K562 (cell line): ENCODE results near the gene MATN4. TPM values are rescaled to one million over a fixed set of nuclear protein-coding genes. Genes with fewer than 3 reads are reported as not detected.

Experiments used
- CAMTA2 ChIP-seq: fragments of 250-450 bp; sonication (Bioruptor Pico); conservative IDR thresholded peaks from 2 replicates; pipeline ENCODE4 v1.5.1; 2022
- CBX1 ChIP-seq: sonication (generic); IDR thresholded peaks from 2 replicates; pipeline ENCODE4 v1.6.1; 2016; ENCODE audit warnings: antibody characterized with exemption, low read depth, mild to moderate bottlenecking
- ETS1 ChIP-seq: conservative IDR thresholded peaks from 2 replicates; pipeline ENCODE4 v1.6.1; 2011; ENCODE audit warnings: low read depth, mild to moderate bottlenecking, low read length; ENCODE audit not compliant: control insufficient read depth
- EWSR1 ChIP-seq: fragments of 450-650 bp; IDR thresholded peaks from 2 replicates; pipeline ENCODE4 v1.6.1; 2018; ENCODE audit warnings: borderline replicate concordance, mild to moderate bottlenecking, low read depth, moderate library complexity; ENCODE audit not compliant: partially characterized antibody
- FOXP1 ChIP-seq: sonication (generic); formaldehyde crosslinking; IDR thresholded peaks from 2 replicates; pipeline ENCODE4 v1.8.0; 2022; ENCODE audit warnings: mild to moderate bottlenecking, missing genetic modification reagents
- GTF2E2 ChIP-seq: fragments of 200-800 bp; sonication (Bioruptor generic); IDR thresholded peaks from 2 replicates; pipeline ENCODE4 v1.6.1; 2016; ENCODE audit warnings: missing genetic modification characterization, missing compliant biosample characterization
- HLTF ChIP-seq: fragments of 450-650 bp; IDR thresholded peaks from 2 replicates; pipeline ENCODE4 v1.6.1; 2016
- HMG20A ChIP-seq: fragments of 450-650 bp; formaldehyde crosslinking; conservative IDR thresholded peaks from 2 replicates; pipeline ENCODE4 v1.4.0; 2020; ENCODE audit warnings: mild to moderate bottlenecking, mixed read lengths
- HMGXB4 ChIP-seq: sonication (generic); formaldehyde crosslinking; IDR thresholded peaks from 2 replicates; pipeline ENCODE4 v1.8.1; 2023; ENCODE audit warnings: mild to moderate bottlenecking, missing genetic modification reagents
- IRF1 ChIP-seq: sonication (generic); formaldehyde crosslinking; IDR thresholded peaks from 2 replicates; pipeline ENCODE4 v1.8.0; 2022; ENCODE audit warnings: missing genetic modification reagents, mild to moderate bottlenecking, borderline replicate concordance
- MECOM ChIP-seq: fragments of 250-450 bp; sonication (Bioruptor Pico); IDR thresholded peaks from 2 replicates; pipeline ENCODE4 v1.8.0; 2022; ENCODE audit warnings: inconsistent platforms
- PCBP2 ChIP-seq: fragments of 200-400 bp; formaldehyde crosslinking; IDR thresholded peaks from 2 replicates; pipeline ENCODE4 v1.6.1; 2018; ENCODE audit warnings: low read length, low read depth, mild to moderate bottlenecking, moderate library complexity; ENCODE audit not compliant: poor library complexity, severe bottlenecking
- PHF21A ChIP-seq: fragments of 450-650 bp; IDR thresholded peaks from 2 replicates; pipeline ENCODE4 v1.6.1; 2017; ENCODE audit warnings: low read depth, borderline replicate concordance
- RBM15 ChIP-seq: fragments of 200-400 bp; formaldehyde crosslinking; IDR thresholded peaks from 2 replicates; pipeline ENCODE4 v1.6.1; 2018; ENCODE audit warnings: mild to moderate bottlenecking, low read length, moderate library complexity; ENCODE audit not compliant: insufficient read depth
- SIN3A ChIP-seq, 2 experiments: fragments of 150-350 bp in 1 of 2; IDR thresholded peaks; 2 replicates each; pipeline ENCODE4 v1.6.1; 2011 to 2016; ENCODE audit warnings: borderline replicate concordance in 2 of 2, low read depth in 2 of 2, low read length in 2 of 2, mild to moderate bottlenecking in 2 of 2, moderate library complexity in 2 of 2; ENCODE audit not compliant: control insufficient read depth in 1 of 2
- SOX6 ChIP-seq: fragments of 450-650 bp; IDR thresholded peaks from 2 replicates; pipeline ENCODE4 v1.6.1; 2014; ENCODE audit warnings: mild to moderate bottlenecking
- STAT5B ChIP-seq: fragments of 250-450 bp; sonication (Bioruptor Pico); IDR thresholded peaks from 2 replicates; pipeline ENCODE4 v1.8.0; 2021; ENCODE audit warnings: mild to moderate bottlenecking, inconsistent platforms
- TFAM ChIP-seq: fragments of 250-450 bp; sonication (Bioruptor Pico); conservative IDR thresholded peaks from 2 replicates; pipeline ENCODE4 v1.5.0; 2021; ENCODE audit warnings: mild to moderate bottlenecking, moderate library complexity
- ZKSCAN1 ChIP-seq: fragments of 150-350 bp; IDR thresholded peaks from 2 replicates; pipeline ENCODE4 v1.6.1; 2016; ENCODE audit warnings: low read depth, low read length
- ZNF324 ChIP-seq: fragments of 250-450 bp; sonication (Bioruptor Pico); IDR thresholded peaks from 2 replicates; pipeline ENCODE4 v1.4.0; 2020; ENCODE audit warnings: mild to moderate bottlenecking
- ZNF354B ChIP-seq: fragments of 250-450 bp; sonication (Bioruptor Pico); IDR thresholded peaks from 2 replicates; pipeline ENCODE4 v1.4.0; 2020
- ZNF436 ChIP-seq: fragments of 250-450, 450-650 bp; sonication (Bioruptor Pico); formaldehyde crosslinking; IDR thresholded peaks from 2 replicates; pipeline ENCODE4 v1.7.0; 2020; ENCODE audit warnings: mild to moderate bottlenecking
- ZNF717 ChIP-seq: fragments of 250-450 bp; sonication (Bioruptor Pico); IDR thresholded peaks from 2 replicates; pipeline ENCODE4 v1.5.0; 2021
- ZNF766 ChIP-seq: fragments of 200-800 bp; sonication (Bioruptor generic); conservative IDR thresholded peaks from 2 replicates; pipeline ENCODE4 v1.6.1; 2016; ENCODE audit warnings: missing genetic modification characterization, missing compliant biosample characterization
- polyA plus RNA-seq, 8 experiments: library from polyadenylated mRNA; depleted of rRNA in 4 of 8; stranded (reverse) in 5 of 8; unstranded in 3 of 8; fragments of >200 nt; fragmentation: Nextera tagmentation in 2 of 8; fragmentation: Illumina TruSeq in 1 of 8; extraction: Ambion mirVana in 2 of 8; extraction: Trizol in 1 of 8; gene quantifications; 2 replicates each; pipeline versions ENCODE4 v1.2.1 to v1.2.3, GENCODE V29; 2011 to 2014; ENCODE audit warnings: inconsistent platforms in 1 of 8, missing spikeins in 1 of 8
- total RNA-seq, 7 experiments: library from RNA; depleted of rRNA in 6 of 7; stranded (reverse); fragments of >200 nt in 6 of 7; fragmentation: Illumina TruSeq in 2 of 7; extraction: Trizol in 2 of 7; gene quantifications; 2 replicates each; pipeline versions ENCODE4 v1.2.1 to v1.2.3, GENCODE V29; 2011 to 2021; ENCODE audit warnings: low replicate concordance in 1 of 7

The MATN4 gene
- total and polyA plus RNA-seq, 9 of the 15 experiments (the other 6 are each of a cell fraction or from before 2014, with no cell fraction given), result 0.09 TPM; not detected in 8

- TF ChIP-seq RBM15 (no peak), PCBP2 (no peak), GTF2E2 (no peak), FOXP1 (CRISPR knock-in tag) (peak; percentile 44; the same call in 1 of the 2 replicates), HMG20A (CRISPR knock-in tag) (no peak), ZKSCAN1 (no peak), ZNF766 (CRISPR knock-in tag) (no peak), MECOM (CRISPR knock-in tag) (no peak), ZNF324 (CRISPR knock-in tag) (no peak), ZNF717 (CRISPR knock-in tag) (no peak), STAT5B (CRISPR knock-in tag) (no peak), TFAM (CRISPR knock-in tag) (no peak), EWSR1 (no peak), CBX1 (no peak), HLTF (no peak), IRF1 (CRISPR knock-in tag) (no peak), ETS1 (no peak), ZNF354B (CRISPR knock-in tag) (no peak), ZNF436 (CRISPR knock-in tag) (no peak), SOX6 (no peak), PHF21A (no peak), CAMTA2 (CRISPR knock-in tag) (no peak), HMGXB4 (CRISPR knock-in tag) (no peak), SIN3A (IDR thresholded peaks at IDR 0.05; ENCODE audit: borderline replicate concordance in 2 of 2, control insufficient read depth in 1 of 2, low read depth in 2 of 2, low read length in 2 of 2) (no peak)
These were observed 14.8 kb downstream of the MATN4 start (continued) for GRCh38 chr20:45293041-45294002.
